ENCODE measurements around the gene MAEA. TPM values are rescaled to one million over a fixed set of nuclear protein-coding genes. Genes with fewer than 3 reads are reported as not detected.

Gene MAEA
- total and polyA plus RNA-seq, 10 of the 15 experiments (the other 5 are each of a cell fraction or from before 2014, with no cell fraction given): 3.6 to 67.1 (median 54.6) TPM

- DNase-seq (ENCODE audit: low read depth, low spot score) (no peak), ATAC-seq (no peak), FAIRE-seq (no peak)
- Histone ChIP-seq H2AFZ (ENCODE audit: control insufficient read depth, low read depth, low read length) (no peak overlapping the region), H3K4me3 (no peak overlapping the region), H3K9me3 (replicated peaks; ENCODE audit: control insufficient read depth, insufficient read depth, low read length) (no peaks in the 10 kb centered on the region), H3K79me2 (ENCODE audit: control insufficient read depth, insufficient read depth, low read length) (no peaks in the 10 kb centered on the region), H3K4me1 (ENCODE audit: control insufficient read depth, insufficient read depth, low read length) (no peaks in the 10 kb centered on the region), H4K20me1 (ENCODE audit: control insufficient read depth, insufficient read depth) (no peaks in the 10 kb centered on the region), H3K4me2 (ENCODE audit: control insufficient read depth, insufficient read depth) (no peak overlapping the region), H3K9ac (ENCODE audit: control insufficient read depth, insufficient read depth, low read length) (no peak overlapping the region), H3K27ac (ENCODE audit: control insufficient read depth, insufficient read depth) (no peak overlapping the region), H3K27me3 (replicated peaks in 1 of 2; ENCODE audit: control insufficient read depth in 2 of 2, insufficient read depth in 2 of 2, low read length in 1 of 2) (no peaks in the 10 kb centered on the region), H3K36me3 (ENCODE audit: control insufficient read depth in 2 of 2, insufficient read depth in 2 of 2, low read length in 1 of 2) (no peaks in the 10 kb centered on the region; a peak in 2 of 4 replicates)
- intact Hi-C loops (cut with micrococcal nuclease; ENCODE audit: unreplicated experiment) (no loop called here), in situ Hi-C loops (cut with MboI) (no loop called here)
- POLR2A ChIA-PET: interaction anchor here (0.5 kb wide), 1 partner anchor 563 kb away, joined by 3 read pairs; no protein-coding TSS in a partner anchor
- 79% methylated on average over 15 of the region's 17 CpGs for WGBS (ENCODE audit: insufficient coverage, insufficient replicate concordance, low lambda C conversion rate, missing lambda C conversion rate)
- CTCF ChIA-PET: interaction anchor here (0.7 kb wide), 1 partner anchor 133 kb away, joined by 3 read pairs; no protein-coding TSS in a partner anchor
- RAD21 ChIA-PET (ENCODE audit: unreplicated experiment): no interaction called here
- TF ChIP-seq POLR2AphosphoS5 (IDR thresholded peaks at IDR 0.05; ENCODE audit: low read length): no peak
- no peak for TF ChIP-seq PAX8 (IDR thresholded peaks at IDR 0.05)
- no peak for TF ChIP-seq RBBP5 (conservative IDR thresholded peaks at IDR 0.05)
- TF ChIP-seq SKIL (IDR thresholded peaks at IDR 0.05; ENCODE audit: low read depth, poor library complexity, severe bottlenecking): no peak
- no peak for TF ChIP-seq ATF7 (IDR thresholded peaks at IDR 0.05; ENCODE audit: low read depth)
- TF ChIP-seq RCOR1 (conservative IDR thresholded peaks at IDR 0.05; ENCODE audit: low read depth, low read length): no peak
- no peak for TF ChIP-seq CHD1 (IDR thresholded peaks at IDR 0.05; ENCODE audit: low read depth, low read length)
- TF ChIP-seq MTA2 (IDR thresholded peaks at IDR 0.05; ENCODE audit: low read depth): no peak
- no peak for TF ChIP-seq CREB1 (IDR thresholded peaks at IDR 0.05; ENCODE audit: low read depth)
- TF ChIP-seq MTA3 (IDR thresholded peaks at IDR 0.05; ENCODE audit: borderline replicate concordance, low read length): no peak
- TF ChIP-seq SMARCA5 (IDR thresholded peaks at IDR 0.05): no peak
- TF ChIP-seq FOXK2 (IDR thresholded peaks at IDR 0.05): no peak
- no peak for TF ChIP-seq TBL1XR1 (IDR thresholded peaks at IDR 0.05; ENCODE audit: low read depth, low read length)
- no peak for TF ChIP-seq REST (IDR thresholded peaks at IDR 0.05; ENCODE audit: low read depth, low read length)
- TF ChIP-seq MYC (IDR thresholded peaks at IDR 0.05; ENCODE audit: insufficient read depth, insufficient read length, insufficient replicate concordance, low read length, severe bottlenecking): no peak
- no TSS peak for BruUV-seq (replicated peaks)
- SMC1A ChIA-PET (ENCODE audit: uncharacterized antibody, unreplicated experiment): no interaction called here
These were observed 86.2 kb downstream of the MAEA start for GRCh38 chr4:1375761-1376322.

Data from GM12878 (cell line).